K562 treated with DMSO at 1 percent for 24 hours (cell line): ENCODE measurements around the gene ATP6V0A4. TPM values are rescaled to one million over a fixed set of nuclear protein-coding genes. Genes with fewer than 3 reads are reported as not detected.

Source experiments
- total RNA-seq: library from RNA; unstranded; fragments of 300-600 nt; gene quantifications from 2 replicates; pipeline ENCODE4 v1.2.3, GENCODE V29; 2022; ENCODE audit warnings: low read depth; ENCODE audit not compliant: insufficient read depth

The ATP6V0A4 gene
- total RNA-seq = not detected in 2 replicates

DNA sequence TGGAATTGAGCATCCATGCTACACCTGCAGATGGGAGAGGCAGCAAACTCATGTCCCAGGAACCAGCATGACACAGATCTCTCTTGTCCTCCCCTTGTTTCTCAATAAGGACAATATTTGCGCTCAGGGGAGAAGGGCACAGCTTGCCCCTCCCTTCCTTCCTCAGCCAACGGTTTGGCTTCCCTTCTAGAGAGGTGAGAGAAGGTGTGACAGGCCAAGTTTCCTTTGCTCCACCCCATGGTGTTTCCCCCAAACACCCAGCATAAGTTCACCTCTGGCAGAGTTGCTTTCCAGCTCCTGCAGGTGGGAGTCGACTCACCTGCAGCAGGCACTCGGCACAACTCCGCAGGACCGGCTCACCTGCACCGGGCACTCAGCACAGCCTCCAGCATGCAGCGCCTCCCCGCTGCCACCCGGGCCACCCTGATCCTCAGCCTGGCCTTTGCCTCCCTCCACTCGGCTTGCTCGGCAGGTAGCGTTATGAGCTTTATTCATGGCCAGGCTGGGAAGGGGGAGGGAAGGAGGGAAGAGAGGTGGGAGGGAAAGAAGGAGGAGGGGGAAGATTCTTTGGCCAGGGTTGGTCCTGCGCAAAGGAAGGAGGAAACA is at the start of gene ATP6V0A4, which contains the start of gene TMEM213:
ATP6V0A4 (minus strand) TSS at position 482 of the 606 bp plus-strand sequence. CDS start 26,949 bp downstream, outside the sequence.
TMEM213 (plus strand) TSS at position 280 of the 606 bp plus-strand sequence; CDS start at position 391, 111 bp downstream.

DNA sequence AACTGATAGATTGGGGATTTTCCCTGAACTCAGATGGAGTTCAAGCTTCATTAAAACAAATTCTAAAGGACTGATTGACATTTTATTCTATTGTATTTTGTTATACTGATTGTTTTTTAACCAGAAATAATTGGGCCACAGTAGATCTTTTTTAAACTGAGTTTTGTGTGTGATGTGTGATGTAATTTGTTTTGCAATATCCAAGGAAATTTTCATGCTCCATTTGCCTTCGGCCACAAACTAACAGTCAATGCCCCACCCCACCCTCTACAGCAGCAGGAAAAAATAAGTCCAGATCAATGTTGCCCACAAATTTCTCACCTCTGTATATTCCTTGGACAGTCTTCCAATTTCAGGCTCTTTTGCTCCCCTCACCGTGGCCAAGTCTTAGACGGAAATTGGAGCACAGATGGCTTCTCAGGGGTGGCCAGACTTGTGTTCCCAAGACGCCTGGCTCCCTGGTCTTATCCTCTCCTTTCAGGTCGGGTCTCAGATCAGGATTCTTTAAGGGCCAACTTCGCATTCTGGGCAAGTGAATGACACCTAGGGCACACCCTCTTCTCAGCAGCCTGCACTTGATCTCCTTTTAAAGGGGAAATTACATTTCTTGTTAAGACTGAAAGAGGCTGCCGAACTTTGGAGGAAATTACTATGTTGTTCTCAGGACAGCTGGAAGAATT is 97.0 kb downstream of the ATP6V0A4 start, which contains the start of gene SVOPL:
SVOPL (minus strand) TSS at position 506 of the 680 bp plus-strand sequence. CDS start 22,317 bp downstream, outside the sequence.

Other genes starting within 250 kb of the ATP6V0A4 start
- gene SVOPL, start 96.8 kb downstream of the ATP6V0A4 start, total RNA-seq = not detected in 2 replicates
- not detected in 2 replicates for gene TMEM213, start 202 bp downstream of the ATP6V0A4 start, total RNA-seq
- gene KIAA1549, start 183.2 kb upstream of the ATP6V0A4 start, total RNA-seq = 0.47 and 0.51 TPM in 2 replicates
- gene ZC3HAV1L, start 237.8 kb upstream of the ATP6V0A4 start, total RNA-seq = not detected in 2 replicates